WERI-Rb-1 (cell line): ENCODE data around the gene DGLUCY.
A peak's percentile ranks its signal among the peaks of the same experiment; 100 is the strongest.
"Not testable (repeated sequence)": the region's sequence is repeated elsewhere in the genome, so short reads cannot be mapped to it uniquely, and the experiment has no call there.

ENCODE experiments used
- DNase-seq: peaks from one replicate; pipeline ENCODE4 v3.0.0-alpha.2; 2020
- H3K27ac ChIP-seq: fragments of 250-450 bp; sonication (Bioruptor Pico); 2 replicates; pipeline ENCODE4 v1.5.1; 2020; ENCODE audit warnings: mild to moderate bottlenecking, moderate library complexity
- H3K27me3 ChIP-seq: fragments of 250-450 bp; sonication (Bioruptor Pico); 2 replicates; pipeline ENCODE4 v1.5.1; 2021; ENCODE audit warnings: mild to moderate bottlenecking, low read depth, moderate library complexity; ENCODE audit not compliant: insufficient read depth, severe bottlenecking
- H3K36me3 ChIP-seq: fragments of 250-450 bp; sonication (Bioruptor Pico); 2 replicates; pipeline ENCODE4 v1.5.1; 2020; ENCODE audit warnings: mild to moderate bottlenecking, moderate library complexity
- H3K4me3 ChIP-seq: 2 replicates; pipeline ENCODE4 v1.5.1; 2011; ENCODE audit warnings: low read depth, mild to moderate bottlenecking, control low read depth, low read length
- H3K9me3 ChIP-seq: fragments of 250-450 bp; sonication (Bioruptor Pico); 2 replicates; pipeline ENCODE4 v1.5.1; 2021; ENCODE audit warnings: mild to moderate bottlenecking, moderate library complexity; ENCODE audit not compliant: severe bottlenecking
- TF ChIP-seq, protein P1 (sequence below): IDR thresholded peaks from 2 replicates; pipeline ENCODE4 v1.5.1; 2011; ENCODE audit warnings: low read depth, mild to moderate bottlenecking, control low read depth, inconsistent platforms, low read length

The DGLUCY gene

DNA sequence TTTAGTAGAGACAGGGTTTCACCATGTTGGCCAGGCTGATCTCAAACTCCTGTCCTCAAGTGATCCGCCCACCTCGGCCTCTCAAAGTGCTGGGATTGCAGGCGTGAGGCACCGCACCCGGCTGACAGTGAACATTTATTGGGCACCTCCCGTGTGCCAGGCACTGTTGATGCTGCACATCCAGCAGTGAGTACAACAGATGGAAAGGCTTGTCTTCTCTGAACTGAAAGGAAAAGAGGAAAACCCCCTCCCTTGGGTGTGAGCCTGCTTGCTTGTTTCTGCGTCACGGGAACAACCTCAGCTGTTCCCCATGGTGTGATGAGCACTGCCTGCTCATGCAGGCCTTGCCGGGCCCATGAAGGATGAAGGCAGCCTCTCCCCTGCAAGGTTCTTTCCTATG is 39.5 kb downstream of the DGLUCY start:
- Histone ChIP-seq H3K36me3 (no peaks in the 10 kb centered on the region), H3K27me3 (no peaks in the 10 kb centered on the region), H3K27ac (no peak overlapping the region), H3K4me3 (no peak overlapping the region), H3K9me3 (no peaks in the 10 kb centered on the region)
- no peak for DNase-seq
- TF ChIP-seq, protein P1, sequence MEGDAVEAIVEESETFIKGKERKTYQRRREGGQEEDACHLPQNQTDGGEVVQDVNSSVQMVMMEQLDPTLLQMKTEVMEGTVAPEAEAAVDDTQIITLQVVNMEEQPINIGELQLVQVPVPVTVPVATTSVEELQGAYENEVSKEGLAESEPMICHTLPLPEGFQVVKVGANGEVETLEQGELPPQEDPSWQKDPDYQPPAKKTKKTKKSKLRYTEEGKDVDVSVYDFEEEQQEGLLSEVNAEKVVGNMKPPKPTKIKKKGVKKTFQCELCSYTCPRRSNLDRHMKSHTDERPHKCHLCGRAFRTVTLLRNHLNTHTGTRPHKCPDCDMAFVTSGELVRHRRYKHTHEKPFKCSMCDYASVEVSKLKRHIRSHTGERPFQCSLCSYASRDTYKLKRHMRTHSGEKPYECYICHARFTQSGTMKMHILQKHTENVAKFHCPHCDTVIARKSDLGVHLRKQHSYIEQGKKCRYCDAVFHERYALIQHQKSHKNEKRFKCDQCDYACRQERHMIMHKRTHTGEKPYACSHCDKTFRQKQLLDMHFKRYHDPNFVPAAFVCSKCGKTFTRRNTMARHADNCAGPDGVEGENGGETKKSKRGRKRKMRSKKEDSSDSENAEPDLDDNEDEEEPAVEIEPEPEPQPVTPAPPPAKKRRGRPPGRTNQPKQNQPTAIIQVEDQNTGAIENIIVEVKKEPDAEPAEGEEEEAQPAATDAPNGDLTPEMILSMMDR, result no peak

DNA sequence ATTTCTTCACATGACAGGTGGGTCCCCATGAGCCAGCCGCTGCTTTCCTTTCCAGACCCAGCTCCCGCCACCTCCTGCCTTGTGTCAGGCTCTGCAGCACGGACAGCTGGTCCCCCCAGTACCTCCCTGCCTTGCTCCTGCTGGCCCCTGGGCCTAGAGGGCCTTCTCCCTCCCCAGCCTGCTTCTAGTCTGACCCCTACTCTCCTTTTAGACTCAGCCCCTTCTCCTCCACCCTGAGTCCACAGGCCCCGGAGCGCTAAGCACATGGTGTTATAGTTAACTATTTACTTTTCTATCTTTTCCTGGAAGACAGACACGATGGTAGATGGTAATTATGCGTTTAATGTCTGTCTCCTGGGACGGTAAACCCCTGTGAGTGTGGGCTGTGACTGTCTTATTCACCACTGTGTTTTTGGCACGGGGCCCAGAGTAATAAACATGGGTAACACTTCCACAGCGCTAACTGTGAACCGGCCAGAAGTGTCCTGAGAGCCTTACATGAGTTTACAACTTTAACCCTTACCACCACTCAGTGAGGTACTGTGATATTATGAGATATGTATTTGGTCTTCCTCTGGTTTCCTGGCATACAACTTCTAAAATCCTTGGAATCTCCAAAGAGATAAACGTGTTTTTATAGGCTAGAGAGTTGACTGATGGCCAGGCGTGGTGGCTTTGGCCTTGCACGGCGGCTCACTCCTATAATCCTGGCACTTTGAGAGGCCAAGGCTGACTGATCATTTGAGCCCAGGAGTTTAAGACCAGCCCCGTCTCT is 41.2 kb downstream of the DGLUCY start:
- no peaks in the 10 kb centered on the region for H3K9me3 ChIP-seq
- no peaks in the 10 kb centered on the region for H3K27me3 ChIP-seq
- TF ChIP-seq, protein P1, result no peak
- no peak overlapping the region for H3K27ac ChIP-seq
- H3K36me3 ChIP-seq, result peaks cover 8% of the 10 kb centered on the region
- DNase-seq, result no peak
- no peak overlapping the region for H3K4me3 ChIP-seq

DNA sequence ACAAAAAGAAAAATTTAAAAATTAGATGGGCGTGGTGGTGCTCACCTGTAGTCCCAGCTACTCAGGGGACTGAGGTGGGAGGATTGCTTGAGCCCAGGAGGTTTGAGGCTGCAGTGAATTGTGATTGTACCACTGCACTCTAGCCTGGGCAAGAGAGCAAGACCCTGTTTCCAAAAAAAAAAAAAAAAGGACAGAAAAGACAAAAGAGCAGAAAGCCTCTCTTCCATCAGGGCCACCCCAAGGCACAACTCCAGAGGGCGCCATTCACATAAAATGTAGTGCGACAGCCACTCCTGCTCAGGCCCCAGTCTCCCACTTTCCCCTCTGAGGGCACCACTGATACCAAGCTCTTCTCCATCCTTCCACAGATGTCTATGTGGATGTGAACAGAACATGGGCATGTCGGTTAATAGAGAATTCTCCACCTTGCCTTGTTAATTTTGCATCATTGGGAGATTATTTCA is 41.8 kb downstream of the DGLUCY start:
- H3K36me3 ChIP-seq, result peaks cover 11% of the 10 kb centered on the region
- H3K27ac ChIP-seq, result no peak overlapping the region
- no peaks in the 10 kb centered on the region for H3K9me3 ChIP-seq
- H3K4me3 ChIP-seq, result no peak overlapping the region
- no peaks in the 10 kb centered on the region for H3K27me3 ChIP-seq
- no peak for DNase-seq
- TF ChIP-seq, protein P1, result peak; percentile 23; the same call in 1 of the 2 replicates

DNA sequence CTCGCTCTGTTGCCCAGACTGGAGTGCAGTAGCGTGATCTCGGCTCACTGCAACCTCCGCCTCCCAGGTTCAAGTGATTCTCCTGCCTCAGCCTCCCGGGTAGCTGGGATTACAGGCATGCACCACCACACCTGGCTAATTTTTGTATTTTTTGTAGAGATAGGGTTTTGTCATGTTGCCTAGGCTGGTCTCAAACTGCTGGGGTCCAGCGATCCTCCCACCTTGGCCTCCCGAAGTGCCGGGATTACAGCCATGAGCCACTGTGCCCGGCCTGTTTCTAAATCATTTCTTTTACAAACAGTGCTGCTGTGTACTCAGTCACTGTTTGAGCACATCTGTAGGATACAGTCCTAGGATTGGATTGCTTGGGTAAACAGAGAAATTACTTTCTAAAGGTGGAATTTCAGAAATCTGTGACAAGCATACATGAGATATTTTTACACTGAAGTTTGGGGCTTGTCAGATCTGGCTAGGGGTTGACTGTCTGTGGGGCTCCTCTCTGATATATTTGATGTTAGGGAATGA is 42.3 kb downstream of the DGLUCY start:
- H3K36me3 ChIP-seq, result peaks cover 16% of the 10 kb centered on the region
- not testable (repeated sequence) for DNase-seq, H3K27ac ChIP-seq, H3K4me3 ChIP-seq, H3K27me3 ChIP-seq, H3K9me3 ChIP-seq

DNA sequence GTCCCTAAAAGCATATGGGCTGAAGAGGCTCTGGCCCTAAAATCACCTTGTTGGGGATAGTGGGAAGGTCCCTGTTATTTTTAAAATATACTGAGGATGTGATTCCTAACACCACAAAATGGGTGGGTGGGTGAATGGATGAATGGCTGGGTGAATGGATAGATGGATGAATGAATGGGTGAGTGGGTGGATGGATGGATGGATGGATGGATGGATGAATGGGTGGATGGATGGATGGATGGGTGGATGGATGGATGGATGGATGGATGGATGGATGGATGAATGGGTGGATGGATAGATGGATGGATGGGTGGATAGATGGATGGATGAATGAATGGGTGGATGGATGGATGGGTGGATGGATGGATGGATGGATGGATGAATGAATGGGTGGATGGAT is 43.0 kb downstream of the DGLUCY start:
- H3K27ac ChIP-seq, DNase-seq, H3K4me3 ChIP-seq, H3K27me3 ChIP-seq, H3K9me3 ChIP-seq: not testable (repeated sequence)
- peaks cover 20% of the 10 kb centered on the region for H3K36me3 ChIP-seq

DNA sequence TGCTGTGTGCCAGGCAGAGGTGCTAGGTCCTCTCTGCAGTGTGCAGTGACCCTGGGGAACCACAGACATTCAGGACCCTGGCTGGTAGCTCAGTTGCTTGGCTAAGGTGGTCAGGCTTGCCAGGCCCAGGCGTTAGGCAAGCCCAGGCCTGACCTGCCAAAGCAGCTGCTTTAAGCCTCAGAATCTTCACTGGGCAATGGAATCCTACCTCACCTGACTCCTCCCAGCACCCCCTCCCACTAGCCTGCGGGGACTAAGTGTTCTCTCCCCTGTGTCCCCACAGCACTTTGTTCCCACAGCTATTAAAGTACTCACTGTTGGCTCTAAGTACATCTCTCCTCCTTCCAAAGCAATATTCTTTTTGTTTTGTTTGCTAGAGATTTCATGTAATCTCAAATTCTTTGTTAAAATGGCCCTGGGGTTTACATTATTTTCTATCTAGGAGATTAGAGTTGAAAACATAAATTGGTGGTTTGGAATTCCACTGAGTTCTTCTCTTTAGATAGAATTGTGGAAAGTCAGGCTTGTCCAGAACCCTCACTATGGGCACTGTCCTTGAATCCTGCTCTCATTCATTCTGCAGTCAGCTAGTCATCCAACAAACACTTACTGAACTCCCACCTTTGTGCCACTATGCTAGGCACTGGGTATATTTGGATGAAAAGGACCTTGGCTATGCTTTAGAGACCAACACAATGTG is 44.4 kb downstream of the DGLUCY start:
- TF ChIP-seq, protein P1, result no peak
- H3K36me3 ChIP-seq, result peaks cover 20% of the 10 kb centered on the region
- peak overlapping the region; percentile 32; the same call in 1 of the 2 replicates for H3K27ac ChIP-seq
- H3K4me3 ChIP-seq, result no peak overlapping the region
- no peaks in the 10 kb centered on the region for H3K27me3 ChIP-seq
- no peaks in the 10 kb centered on the region for H3K9me3 ChIP-seq
- peak; percentile 59 for DNase-seq
